Left ventricle myocardium superior (tissue), 1 donor: Measurements from ENCODE around the gene DCAF17. TPM values are rescaled to one million over a fixed set of nuclear protein-coding genes. Genes with fewer than 3 reads are reported as not detected.
"Not testable (repeated sequence)": the region's sequence is repeated elsewhere in the genome, so short reads cannot be mapped to it uniquely, and the experiment has no call there.

Source experiments
- ATAC-seq: fragments of 200-7000 bp; cut with Tn5 transposase; one replicate; pipeline ENCODE4 v1.9.1; 2020; ENCODE audit warnings: mild to moderate bottlenecking, moderate library complexity
- DNase-seq: peaks from one replicate; pipeline ENCODE4 v3.0.0-alpha.2; 2020
- intact Hi-C: fragments of 100-400 bp; cut with micrococcal nuclease; formaldehyde crosslinking; loops from one replicate; pipeline ENCODE4 v1.11.0; 2022
- total RNA-seq: library from RNA; stranded (reverse); fragmentation: NEBNext Ultra II Directional; extraction: Animal tissue kit (Norgen Biotek cat#: 25700); gene quantifications from one replicate; pipeline ENCODE4 v1.2.1, GENCODE V29; 2021
- donor health status: DM: no; HTN: yes; CAD: no; lungs with severe emphysema.

The DCAF17 gene
- total RNA-seq, 1 donor from 2014 or later = 5.8 TPM

DNA sequence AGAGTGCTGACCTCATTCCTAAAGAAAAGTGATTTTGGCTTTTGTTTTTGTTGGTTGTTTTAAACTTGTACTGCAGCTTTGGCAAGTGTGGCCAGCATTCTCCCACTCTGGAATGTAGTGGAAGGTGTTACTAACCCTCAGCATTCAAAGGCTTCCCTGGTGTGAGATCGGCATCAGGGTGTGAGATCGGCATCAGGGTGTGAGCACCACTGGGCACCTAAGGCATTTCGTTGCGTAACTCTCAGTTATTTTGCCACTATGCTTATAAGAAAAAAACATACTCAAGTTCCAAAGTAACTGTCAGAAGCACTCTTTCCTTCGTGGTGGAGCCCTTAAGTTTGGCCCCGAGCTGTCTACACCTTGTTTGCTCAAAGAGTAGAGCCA is 90.0 kb downstream of the DCAF17 start:
- intact Hi-C loops = loop anchor here (10.0 kb wide), 1 partner anchor 89 kb away; the partner anchor contains the start of genes DCAF17 and METTL8
- ATAC-seq (no peak), DNase-seq (no peak)

DNA sequence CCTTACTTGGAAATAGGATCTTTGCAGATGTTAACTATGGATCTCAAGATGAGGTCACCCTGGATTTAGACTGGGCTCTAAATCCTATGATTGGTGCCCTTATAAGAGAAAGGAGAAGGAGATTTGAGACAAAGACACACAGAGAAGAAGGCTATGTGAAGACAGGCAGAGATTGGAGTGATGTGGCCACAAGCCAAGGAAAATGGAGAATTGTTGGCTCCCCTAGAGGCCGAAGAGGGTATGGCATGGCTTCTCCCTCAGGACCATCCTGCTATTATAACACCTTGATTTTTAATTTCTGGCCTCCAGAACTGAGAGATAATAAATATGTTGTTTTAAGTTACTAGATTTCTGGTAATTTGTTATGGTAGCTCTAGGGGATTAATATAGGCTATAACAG is 95.9 kb downstream of the DCAF17 start:
- no peak for DNase-seq
- no peak for ATAC-seq
- intact Hi-C loops = loop anchor here (10.0 kb wide), 1 partner anchor 95 kb away; the partner anchor contains the start of genes DCAF17 and METTL8

GRCh38 chr2:171530378-171530777 is 96.4 kb downstream of the DCAF17 start:
- intact Hi-C loops = no loop called here
- DNase-seq (no peak), ATAC-seq (no peak)

DNA sequence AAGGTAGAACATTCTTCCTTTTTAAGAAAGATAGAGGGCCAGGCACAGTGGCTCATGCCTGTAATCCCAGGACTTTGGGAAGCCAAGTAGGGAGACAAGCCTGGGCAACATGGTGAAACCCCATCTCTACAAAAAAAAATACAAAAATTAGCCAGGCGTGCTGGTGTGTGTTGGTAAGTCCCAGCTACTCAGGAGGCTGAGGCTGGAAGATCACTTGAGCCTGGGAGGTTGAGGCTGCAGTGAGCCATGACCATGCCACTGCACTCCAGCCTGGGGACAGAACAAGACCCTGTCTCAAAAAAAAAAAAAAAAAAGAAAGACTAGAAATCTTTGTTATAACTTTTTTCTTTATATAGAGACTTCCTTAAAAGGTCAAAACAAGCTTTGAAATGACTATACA is 96.8 kb downstream of the DCAF17 start:
- DNase-seq, intact Hi-C loops, ATAC-seq: not testable (repeated sequence)

GRCh38 chr2:171531291-171531690 is 97.3 kb downstream of the DCAF17 start:
- intact Hi-C loops = no loop called here
- peak; percentile 55 for ATAC-seq
- no peak for DNase-seq

DNA sequence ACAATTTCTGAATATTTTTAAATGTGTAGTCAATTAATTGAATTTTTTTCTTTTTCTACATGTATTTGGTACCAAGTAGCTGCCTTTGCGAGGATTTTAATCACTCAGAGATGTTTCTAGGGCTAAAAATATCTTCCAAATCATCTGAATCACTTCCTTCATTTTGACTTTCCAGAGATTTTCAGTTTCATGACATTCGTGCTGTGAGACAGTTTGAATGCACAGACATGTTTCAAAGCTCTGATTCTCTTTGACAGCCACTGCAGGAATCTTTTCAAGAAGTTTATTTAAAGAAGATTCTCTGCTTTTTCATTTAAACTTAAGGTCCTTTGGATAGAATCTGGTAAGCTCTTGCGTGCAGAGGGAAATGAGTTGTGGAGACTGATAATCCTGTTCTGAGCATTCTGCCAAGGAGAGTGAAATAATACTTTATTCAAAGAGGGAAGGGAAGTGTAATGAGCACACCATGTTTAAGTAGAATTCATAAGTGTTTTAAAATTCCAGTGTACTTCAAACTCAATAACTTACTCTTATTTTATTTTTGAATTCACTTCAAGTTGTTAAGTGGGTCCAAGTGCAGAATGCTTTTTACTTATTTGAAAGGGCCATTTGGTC is 97.9 kb downstream of the DCAF17 start:
- intact Hi-C loops = no loop called here
- DNase-seq (no peak), ATAC-seq (no peak)

DNA sequence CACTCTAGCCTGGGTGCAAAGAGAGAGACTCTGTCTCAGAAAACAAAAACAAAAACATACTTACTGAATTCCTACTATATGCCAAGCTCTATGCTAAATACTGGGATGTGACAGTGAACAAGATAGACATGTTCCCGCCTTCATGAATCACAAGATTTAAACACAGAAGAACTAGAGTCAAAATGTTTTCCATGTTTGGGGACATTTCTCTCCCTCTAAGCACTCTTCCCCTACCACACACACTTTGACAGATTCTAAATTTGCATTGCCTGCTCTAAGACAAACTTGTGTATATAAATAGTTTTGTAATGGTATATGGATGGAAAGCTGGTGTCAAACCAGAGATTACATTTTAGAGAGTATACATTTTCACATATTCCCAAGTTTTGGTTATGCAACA is 99.3 kb downstream of the DCAF17 start:
- ATAC-seq = no peak
- intact Hi-C loops = no loop called here
- no peak for DNase-seq

Other genes with a start within 250 kb of the DCAF17 start
- 8.2 TPM for gene METTL8, start 236 bp upstream of the DCAF17 start, total RNA-seq
- 55.0 TPM for gene CYBRD1, start 88.2 kb downstream of the DCAF17 start, total RNA-seq